Measurements from ENCODE around the gene HPCA.

DNA sequence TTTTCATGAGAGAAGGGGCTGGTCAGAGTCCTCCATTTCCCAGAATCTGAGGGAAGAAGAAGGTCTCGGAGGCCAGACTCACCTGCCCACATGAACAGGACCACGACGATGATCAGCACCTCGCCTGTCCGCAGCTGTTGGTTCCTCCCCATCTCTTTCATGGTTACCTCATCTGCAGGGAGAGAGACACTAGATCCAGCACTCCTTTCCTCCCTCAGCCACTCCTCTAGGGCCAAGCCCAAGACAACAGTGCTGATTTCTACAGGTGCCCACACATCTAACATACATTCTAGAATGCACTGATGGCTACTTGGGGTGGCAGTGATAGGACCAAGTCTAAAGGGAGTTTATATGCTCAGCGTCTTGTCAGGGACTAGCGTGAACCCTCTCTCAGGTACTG, 18.6 kb upstream of the HPCA start:
- TF ChIP-seq POLR2A (IDR thresholded peaks at IDR 0.05), result no peak
- TF ChIP-seq, protein P1, sequence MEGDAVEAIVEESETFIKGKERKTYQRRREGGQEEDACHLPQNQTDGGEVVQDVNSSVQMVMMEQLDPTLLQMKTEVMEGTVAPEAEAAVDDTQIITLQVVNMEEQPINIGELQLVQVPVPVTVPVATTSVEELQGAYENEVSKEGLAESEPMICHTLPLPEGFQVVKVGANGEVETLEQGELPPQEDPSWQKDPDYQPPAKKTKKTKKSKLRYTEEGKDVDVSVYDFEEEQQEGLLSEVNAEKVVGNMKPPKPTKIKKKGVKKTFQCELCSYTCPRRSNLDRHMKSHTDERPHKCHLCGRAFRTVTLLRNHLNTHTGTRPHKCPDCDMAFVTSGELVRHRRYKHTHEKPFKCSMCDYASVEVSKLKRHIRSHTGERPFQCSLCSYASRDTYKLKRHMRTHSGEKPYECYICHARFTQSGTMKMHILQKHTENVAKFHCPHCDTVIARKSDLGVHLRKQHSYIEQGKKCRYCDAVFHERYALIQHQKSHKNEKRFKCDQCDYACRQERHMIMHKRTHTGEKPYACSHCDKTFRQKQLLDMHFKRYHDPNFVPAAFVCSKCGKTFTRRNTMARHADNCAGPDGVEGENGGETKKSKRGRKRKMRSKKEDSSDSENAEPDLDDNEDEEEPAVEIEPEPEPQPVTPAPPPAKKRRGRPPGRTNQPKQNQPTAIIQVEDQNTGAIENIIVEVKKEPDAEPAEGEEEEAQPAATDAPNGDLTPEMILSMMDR (IDR thresholded peaks at IDR 0.05), result no peak
